HG03196 (cell line): ENCODE measurements around the gene GARIN3.
"Not testable (repeated sequence)": the region's sequence is repeated elsewhere in the genome, so short reads cannot be mapped to it uniquely, and the experiment has no call there.

Experiments
- ATAC-seq: cut with Tn5 transposase; IDR thresholded peaks from one replicate; pipeline ENCODE4 v1.9.1; 2021; ENCODE audit not compliant: unreplicated experiment

Gene GARIN3

DNA sequence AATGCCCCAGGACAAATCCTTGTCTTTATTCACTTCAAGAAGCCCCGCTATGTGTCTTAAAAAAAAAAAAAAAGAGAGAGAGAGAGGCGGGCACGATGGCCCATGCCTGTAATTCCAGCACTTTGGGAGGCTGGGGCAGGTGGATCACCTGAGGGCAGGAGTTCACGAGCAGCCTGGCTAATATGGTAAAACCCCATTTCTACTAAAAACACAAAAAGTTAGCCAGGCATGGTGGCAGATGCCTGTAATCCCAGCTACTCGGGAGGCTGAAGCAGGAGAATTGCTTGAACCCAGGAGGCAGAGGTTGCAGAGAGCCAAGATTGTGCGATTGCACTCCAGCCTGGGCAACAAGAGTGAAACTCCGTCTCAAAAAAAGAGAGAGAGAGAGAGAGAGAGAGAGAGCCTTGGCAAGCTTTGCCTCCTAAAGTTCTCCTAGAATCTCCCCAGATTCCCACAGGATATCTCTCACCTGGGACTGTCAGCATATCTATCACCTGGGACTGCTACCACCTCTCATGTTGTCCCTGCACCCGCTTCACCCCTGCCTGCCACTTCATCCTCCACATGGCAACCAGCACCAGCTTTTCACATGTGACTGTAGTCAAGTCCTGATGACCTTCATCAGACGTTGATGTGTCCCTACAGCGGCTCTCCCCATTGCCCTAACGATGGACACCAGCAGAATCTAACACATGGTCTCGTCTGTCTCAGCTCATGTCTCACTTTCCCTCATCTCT, 20.4 kb upstream of the GARIN3 start:
- no peak for ATAC-seq

DNA sequence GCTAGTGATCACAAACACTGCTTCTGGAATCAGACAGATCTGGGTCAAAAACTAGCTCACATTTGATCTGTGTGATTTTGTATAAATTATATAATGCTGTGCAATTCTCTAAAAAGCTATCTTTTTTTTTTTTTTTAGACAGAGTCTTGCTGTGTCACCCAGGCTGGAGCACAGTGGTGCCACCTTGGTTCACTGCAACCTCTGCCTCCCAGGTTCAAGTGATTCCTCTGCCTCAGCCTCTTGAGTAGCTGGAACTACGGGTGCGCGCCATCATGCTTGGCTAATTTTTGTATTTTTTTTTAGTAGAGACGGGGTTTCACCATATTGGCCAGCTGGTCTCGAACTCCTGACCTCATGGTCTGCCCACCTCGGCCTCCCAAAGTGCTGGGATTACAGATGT, 19.1 kb upstream of the GARIN3 start:
- not testable (repeated sequence) for ATAC-seq

DNA sequence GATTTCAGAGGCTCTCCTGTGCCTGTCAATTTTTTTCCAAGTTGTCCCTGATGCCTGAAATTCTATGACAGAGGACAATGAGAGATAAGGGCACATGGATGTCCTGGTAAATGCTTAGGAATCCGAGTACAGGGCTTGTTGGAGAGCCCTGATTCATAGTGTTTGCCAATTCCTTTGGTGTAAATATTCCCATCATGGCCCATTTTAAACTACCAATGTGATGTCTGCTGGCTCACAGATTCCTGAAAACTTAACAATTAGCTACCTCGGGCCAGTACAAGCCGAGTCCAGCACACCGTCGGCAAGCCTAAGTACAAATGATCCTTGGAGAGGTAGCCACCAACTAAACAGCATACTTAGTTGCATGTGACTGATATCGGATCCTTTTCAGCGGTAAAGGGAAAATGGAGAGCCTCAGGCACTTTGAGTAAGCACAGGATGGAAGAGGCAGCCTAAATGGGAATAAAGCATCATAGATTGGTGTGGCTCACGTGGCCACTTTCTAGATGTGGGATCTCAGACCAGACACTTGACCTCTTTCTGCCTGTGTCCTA, 18.1 kb upstream of the GARIN3 start:
- ATAC-seq = no peak

DNA sequence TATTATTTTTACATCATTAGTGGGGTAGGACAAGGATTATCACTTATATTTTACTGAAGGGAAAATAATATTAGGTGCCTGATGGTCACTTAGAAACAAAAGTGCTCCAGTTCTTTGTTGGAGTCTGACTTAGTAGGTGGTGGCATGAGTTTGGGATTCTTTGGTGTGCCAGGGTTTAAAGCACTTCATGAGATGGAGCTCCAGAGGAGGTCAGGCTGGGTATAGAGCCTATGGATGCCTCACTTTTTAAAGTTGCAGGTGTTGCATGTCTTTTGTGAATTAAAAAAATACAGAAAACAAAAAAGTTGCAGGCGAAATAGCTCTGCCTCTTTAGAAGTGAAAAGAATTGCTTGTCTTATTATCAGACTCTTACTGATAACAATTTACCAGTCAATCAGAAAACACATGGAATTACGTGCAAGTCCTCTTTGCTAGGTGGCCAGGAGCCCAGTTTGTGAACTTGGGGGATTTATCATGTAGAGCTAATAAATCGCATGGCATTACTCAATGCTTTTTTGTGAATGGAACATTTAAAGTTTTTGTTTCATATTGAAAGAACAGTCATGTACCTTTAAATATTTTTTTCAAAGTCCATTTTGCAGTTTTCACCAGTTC, 16.2 kb upstream of the GARIN3 start:
- ATAC-seq = no peak

DNA sequence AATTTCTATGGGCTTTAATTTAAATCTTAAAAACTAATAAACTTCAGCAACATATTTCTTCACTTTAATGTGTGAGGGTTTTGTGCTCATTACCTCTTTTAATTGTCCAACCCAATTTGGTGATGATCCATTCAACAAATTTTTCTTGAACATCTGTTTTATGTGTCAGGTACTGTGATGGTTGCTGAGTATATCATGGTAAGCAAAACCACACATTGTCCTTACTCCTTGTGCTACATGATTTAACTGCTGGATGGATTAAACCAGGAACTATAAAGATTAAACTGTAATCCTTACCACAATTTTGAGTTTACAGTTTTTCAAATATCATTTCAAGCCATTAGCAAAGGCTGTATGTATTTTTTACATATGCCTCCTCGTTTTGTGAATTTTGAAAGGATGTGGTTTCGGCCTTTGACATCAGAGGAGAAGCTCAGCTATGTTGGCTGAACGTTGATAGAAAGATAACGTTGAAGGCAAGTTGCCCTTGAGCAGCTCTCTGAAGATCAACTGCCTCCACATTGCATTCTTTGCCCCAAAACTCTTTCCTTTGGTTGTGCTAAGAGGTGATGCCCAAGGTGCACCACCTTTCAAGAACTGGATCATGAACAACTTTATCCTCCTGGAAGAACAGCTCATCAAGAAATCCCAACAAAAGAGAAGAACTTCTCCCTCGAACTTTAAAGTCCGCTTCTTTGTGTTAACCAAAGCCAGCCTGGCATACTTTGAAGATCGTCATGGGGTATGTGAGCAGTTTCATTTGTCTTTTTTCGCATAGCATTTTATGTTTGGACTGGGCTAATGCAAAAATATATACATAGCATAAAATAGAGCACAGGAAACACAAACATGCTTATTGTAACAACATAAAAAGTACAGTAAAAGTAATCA, 14.6 kb upstream of the GARIN3 start, which contains the start of gene ITK:
ITK (plus strand) TSS at position 467 of the 891 bp plus-strand sequence; CDS start at position 605, 138 bp downstream.
- no peak for ATAC-seq

DNA sequence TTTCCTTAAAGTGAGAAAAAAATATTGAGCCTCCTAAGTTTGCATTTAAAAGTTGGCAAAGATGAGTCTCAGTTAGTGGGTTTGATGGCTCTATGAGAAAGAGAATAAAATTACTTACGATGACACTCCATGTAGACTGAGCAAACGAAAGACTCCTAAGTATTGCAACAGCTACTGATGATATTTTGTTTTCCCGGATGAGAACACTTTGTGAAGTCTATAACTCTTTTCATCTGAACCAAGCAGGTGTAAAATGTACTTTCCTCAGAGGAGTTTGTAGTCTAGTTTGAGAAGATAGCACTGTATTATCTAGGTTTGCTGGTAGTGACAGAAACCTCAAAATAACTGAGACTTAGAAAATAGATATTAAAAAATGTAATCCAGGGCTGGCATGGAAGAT, 12.9 kb upstream of the GARIN3 start:
- no peak for ATAC-seq

DNA sequence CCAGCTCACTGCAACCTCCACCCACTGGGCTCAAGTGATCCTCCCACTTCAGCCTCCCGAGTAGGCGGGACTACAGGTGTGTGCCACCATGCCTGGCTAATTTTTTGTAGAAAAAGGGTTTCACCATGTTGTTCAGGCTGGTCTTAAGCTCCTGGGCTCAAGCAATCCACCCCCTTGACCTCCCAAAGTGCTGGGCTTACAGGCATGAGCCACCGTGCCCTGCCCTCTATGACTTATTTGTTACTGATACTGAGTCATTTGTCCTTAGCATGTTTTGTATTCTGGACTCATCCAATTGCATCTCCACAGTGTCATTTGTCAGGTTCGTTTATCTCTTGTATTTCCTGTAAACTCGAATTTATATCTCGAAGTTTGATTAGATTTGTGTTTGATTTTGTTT, 11.9 kb upstream of the GARIN3 start:
- no peak for ATAC-seq

DNA sequence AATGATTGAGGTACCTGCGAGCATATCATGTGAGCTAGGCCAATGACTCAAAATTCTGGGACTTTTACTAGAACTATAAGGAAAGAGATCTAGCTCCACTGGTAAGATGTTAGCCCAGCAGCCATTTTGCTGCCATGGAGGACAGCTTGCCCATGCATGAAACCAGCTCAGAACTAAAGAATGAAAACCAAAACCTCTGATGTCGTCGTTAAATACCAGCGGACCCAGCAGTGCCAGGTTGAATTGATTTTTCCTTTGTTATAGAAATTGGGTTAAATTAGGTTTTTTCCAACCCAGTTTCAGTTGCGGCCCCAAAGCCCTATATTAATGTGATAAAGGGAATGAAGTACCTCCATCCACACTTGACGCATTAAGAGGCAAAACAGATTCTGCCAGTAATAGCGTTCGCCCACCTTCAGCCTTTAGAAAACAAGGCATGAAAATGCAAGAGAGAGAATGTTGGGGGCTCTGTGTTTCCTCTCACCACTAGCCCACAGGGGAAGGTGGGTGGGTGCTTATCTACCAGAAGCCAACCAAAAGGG, 9.1 kb upstream of the GARIN3 start:
- no peak for ATAC-seq

DNA sequence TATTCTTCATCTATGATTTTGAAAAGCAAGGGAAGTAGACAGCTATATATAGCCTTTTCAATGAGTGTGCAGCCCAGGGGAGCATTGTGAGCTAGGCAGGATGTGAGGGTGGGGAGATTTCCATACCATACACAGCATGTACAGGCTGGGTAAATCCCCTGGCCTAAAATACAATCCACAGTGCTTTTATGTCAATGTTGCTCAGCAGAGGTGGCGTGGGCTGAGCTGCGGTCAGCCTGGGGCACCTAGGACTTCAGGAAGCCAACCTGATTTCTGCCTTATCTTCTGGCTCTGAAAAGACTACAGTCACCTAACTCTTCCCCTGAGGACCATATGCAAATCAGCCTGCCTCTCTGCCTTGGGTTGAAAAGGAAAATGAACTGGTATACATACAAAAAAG, 6.3 kb upstream of the GARIN3 start:
- peak; percentile 99 for ATAC-seq

DNA sequence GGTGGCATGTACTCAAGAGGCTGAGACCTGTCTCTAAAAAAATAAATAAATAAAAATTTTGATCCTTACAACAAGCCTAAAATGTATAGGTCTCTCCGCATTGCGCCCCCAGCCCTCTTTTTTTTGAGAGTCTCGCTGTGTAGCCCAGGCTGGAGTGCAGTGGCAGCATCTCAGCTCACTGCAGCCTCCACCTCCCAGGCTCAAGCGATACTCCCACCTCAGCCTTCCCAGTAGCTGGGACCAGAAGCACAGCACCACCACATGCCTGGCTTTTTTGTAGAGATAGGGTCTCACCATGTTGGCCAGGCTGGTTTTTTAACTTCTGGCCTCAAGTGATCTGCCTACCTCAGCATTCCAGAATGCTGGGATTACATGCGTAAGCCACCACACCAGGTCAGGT, 2.2 kb upstream of the GARIN3 start:
- ATAC-seq = no peak

DNA sequence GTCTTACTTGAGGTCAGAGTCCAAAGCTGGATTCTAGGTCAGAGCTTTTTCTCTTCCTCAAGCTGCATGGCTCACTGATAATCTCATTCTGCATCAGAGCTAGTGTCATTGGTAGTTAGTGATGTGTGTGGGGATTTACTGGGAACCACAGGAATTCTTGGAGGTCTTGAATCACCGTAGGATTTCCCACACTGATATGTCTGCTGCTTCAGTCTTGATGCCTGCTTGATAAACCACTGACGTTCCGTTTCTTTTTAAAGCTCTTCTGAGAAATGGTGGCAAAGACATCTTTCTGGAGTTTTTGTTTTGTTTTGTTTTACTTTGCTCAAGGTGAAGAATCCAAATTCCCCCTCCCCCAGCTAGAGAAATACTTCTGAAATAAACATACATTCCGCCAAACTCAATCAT, 1.2 kb upstream of the GARIN3 start:
- ATAC-seq = no peak

DNA sequence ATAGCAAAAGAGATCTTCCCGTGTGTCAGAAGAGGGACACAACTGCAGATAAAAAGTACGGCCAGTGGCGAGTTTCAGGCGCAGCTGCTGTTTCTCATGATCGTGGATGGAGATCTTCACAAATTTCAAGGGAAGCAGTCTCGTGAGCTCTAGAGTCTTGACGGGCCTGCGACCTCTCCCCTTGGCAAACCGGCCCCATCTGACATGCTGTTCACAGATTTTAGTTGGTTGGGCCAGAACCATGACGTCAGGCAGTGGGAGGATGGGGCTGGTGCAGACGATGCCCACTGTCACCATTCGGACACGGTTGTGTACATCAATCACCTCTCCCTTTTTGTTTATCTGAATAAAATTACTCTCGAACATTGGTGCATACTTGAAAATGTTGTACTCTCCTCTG, 396 bp downstream of the GARIN3 start:
- ATAC-seq = no peak

DNA sequence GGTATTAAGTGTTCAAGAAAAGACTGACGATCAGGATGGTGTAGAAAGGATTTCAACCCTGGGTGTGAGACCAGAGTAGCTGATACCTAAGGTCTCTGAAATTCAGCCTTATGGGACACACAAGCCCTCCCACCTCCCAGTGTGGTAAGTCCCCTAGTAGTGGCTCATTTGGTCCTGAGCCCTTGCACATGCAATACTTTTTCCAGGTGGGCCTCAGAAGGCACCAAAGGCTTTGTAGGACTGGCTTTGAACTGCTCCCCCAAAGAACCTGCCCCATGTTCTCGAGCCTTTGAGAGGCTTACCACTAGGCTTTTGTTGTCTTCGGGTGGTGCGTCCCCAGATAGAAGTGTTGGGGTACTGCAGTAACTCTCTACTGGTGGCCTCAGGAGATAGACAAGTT, 803 bp downstream of the GARIN3 start:
- ATAC-seq = no peak

DNA sequence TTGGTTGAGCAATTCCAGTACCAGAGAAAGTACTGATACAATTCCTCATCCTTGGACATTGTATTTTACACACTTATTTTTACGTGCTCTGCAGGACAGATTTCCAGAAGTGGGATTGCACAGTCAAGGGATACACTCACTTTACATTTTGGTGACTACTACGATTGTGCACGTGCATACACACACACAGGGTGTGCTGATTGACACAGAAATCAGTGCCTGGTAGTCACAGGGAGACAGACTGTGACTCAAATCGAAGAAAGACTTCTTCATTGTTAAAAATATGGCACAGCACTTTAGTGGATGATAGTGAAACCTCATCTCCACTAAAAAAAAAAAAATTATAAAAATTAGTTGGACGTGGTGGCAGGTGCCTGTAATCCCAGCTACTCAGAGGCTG, 1.5 kb downstream of the GARIN3 start:
- ATAC-seq = no peak

DNA sequence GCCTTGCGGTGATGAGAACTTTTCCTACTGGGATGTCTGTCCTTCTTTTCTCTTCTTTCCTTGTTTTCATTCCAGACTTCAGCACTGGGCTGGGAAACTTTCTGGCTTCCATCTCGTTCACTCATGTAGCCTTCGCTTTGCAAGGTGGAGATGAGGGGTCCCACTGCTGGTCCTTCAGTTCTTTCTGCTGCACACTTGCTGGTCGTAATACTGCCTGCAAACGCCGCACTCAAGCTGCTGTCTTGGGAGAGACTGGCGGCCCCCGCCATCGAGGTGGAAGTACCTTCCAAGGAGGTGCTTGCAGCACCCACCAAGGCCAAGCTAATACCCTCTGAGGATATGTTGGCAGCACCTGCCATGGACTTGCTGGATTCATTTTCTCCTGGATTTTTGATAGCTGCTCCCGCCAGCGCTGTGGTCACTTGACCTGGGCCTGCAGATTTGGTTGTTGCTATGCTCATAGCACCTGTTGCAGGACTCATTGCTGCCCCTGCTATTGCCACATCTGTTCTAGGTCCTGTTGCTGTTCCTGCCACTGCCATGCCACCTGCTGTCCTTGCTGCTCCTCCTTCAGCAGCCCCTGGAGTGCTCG, 3.0 kb downstream of the GARIN3 start:
- ATAC-seq = no peak

DNA sequence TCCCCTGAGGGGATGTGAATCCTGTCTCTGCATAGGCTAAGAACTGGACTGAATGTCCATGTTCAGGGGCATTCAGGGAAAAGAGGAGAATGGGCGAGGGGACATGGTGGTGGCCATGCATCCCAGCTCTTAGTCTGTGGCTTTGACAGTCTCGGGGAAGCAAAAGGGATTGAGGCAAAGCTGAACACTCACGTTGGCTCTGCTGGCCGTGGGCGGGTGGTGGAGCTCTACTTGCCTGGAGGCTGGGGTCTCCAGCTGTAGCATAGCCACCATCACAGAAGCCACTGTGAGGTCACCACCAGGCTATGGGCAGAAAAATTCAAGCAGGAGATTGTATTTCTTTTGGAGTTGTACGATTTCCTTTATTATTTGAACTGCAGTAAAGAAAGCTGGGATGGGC, 4.1 kb downstream of the GARIN3 start:
- ATAC-seq = no peak

DNA sequence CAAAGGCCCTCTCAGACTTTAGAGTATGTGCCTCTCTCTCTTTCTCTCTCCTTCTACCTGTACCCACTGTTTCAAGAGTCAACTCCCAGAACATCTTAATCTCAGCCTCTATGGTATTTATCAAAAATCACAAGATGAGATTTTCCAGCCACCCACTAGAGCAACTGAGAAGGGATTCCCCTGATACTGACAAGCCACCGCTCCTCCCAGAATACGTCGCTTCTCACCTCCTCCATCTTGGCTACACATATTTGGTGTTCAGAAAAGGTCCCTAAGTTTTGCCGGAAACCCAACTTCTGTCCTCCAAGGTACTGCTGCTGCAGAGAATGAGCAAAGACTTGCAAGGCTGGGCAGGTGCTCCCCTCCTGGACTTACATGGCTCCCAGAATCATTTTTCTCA, 6.1 kb downstream of the GARIN3 start:
- ATAC-seq = no peak

DNA sequence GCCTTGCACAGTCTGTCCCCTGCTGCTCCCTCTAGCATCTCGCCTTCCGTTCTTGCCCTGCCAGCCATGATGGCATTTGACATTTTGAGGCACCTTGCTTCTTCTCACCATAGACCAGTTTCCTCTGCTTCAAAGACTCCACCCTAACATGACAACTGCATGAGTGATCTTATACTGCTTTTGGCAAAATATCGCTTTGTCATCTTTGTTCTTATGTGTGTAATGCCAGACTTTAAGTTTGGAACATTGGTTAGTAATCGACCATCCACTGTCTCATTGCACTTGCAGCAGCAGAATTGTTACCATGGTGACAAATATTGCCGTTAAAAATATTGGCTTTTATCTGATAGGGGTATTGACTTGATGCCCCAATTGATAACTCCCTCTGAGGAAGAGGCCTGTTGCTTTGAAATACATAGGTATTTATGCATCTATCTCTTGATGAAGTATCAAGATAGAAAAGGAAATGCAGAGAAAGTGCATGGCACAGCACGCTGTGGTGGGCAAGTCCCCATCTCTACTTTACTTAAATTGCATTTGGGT, 6.8 kb downstream of the GARIN3 start:
- no peak for ATAC-seq

DNA sequence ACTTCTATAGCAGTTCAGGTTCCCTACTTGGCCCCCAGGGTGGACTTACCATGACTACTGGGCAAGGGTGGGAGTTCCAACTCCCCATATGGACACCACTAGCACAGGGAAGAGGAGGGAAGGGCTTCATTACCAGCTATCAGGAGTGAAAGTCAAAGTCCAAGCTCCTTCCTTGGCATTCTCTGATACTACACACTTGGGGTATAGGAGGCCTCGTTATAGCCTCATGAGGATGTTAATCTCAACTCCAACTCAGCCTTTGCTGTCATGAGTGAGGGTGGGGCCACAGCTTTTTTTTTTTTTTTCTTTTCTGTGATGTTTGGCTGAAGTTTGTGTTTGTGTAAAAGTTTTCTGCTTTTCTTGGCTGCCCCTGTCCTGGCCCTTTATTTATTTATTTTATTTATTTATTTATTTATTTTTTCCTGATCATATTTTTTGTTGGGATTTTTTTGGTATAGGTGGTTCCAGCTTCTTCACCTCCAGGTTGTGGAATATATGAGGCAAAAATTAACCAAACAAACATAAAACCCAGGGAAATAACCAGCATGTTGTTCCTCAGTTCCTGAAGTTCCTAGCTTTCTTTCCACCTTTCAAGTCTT, 8.7 kb downstream of the GARIN3 start:
- ATAC-seq = no peak

DNA sequence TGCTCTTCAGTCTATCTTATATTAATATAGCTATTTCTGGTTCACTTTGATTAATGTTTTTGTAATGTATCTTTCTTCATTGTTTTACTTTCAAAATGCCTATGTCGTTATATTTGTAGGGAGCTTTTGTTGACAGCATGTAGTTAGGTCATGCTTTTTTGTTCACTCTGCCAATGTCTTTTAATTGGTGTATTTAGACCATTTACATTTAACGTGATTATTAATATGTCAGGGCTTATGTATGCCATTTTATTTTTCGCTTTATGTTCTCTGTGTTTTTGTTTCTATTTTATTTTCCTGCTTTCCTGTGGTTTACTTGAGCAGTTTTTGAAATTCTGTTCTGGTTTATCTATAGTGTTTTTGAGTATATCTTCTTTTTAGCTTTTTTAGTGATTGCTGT, 10.8 kb downstream of the GARIN3 start:
- ATAC-seq = no peak
